Thyroid gland (tissue), 4 donors: ENCODE data around the gene SLC13A3.

Source experiments
- CTCF ChIP-seq, 6 experiments: fragments of 200-600 bp in 3 of 6; fragments of 450-650 bp in 3 of 6; sonication (generic) in 3 of 6; IDR thresholded peaks; one replicate each; pipeline ENCODE4 v1.5.1; 2016 to 2019; ENCODE audit warnings: antibody characterized with exemption in 6 of 6, mild to moderate bottlenecking in 2 of 6, inconsistent platforms in 1 of 6, moderate library complexity in 1 of 6
- POLR2A ChIP-seq, 2 donors: fragments of 450-650 bp; IDR thresholded peaks; one replicate each; pipeline ENCODE4 v1.6.1; 2017; ENCODE audit warnings: antibody characterized with exemption in 2 of 2, mild to moderate bottlenecking in 2 of 2, moderate library complexity in 1 of 2

DNA sequence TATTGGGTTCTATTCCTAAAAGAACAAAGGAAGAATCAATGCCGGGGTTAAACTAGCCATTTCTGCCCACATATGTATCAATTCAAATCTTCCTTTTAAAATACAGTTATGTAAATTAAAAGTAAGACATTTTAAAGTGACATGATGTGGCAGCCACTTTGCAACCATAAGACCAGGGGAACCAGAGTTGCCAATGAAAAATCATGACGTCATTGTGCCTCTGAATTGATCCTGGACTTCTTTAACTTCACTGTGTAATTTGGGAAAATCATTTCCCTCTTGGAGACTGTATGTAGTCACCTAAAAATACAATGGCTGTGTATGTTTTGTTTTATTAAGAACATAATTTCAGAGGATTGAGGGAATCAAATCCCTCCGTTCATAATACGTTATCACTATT is 42.2 kb downstream of the SLC13A3 start:
- no peak for TF ChIP-seq CTCF (IDR thresholded peaks at IDR 0.05)
- no peak for TF ChIP-seq POLR2A (IDR thresholded peaks at IDR 0.05)
